KG1 (cell line): Measurements from ENCODE around the gene MTOR.
"Not testable (repeated sequence)": the region's sequence is repeated elsewhere in the genome, so short reads cannot be mapped to it uniquely, and the experiment has no call there.

Experiments used
- DNase-seq: peaks from one replicate; lab custom pipeline; 2025; lab: John Stamatoyannopoulos, UW

The MTOR gene

GRCh38 chr1:11107599-11107998 is 154.8 kb downstream of the MTOR start:
- no peak for DNase-seq

DNA sequence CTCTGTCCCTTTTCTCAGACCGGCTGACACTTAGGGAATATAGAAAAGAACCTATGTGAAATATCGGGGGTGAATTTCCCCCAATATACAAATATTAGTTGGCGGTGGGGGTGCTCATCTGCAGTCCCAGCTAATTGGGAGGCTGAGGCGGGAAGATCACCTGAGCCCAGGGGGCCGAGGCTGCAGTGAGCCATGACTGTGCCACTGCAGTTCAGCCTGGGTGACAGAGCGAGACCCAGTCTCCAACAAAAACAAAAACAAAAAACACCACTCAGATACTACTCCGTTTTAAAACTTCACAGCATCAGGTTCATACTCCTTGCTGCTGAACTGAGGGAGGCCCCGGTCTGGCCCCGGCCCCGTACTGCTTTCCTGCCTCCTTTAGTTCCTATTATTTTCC is 156.8 kb downstream of the MTOR start:
- DNase-seq: no peak

DNA sequence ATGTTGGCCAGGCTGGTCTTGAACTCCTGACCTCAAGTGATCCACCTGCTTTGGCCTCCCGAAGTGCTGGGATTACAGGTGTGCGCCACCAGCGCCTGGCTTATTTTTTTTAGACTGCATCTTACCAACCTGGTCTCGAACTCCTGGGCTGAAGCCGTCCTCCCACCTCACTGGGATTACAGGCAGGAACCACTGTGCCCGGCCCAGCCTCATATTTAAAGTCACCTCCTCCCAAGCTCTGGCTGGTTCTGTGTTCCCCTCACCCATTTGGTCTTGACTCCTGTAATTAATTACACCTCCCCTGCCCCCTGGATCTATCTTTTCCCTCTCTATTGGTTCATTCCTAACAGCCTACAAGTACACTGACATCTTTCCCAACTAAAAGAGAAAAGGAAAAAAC is 161.0 kb downstream of the MTOR start:
- no peak for DNase-seq

- DNase-seq: not testable (repeated sequence)
These were observed 161.5 kb downstream of the MTOR start for GRCh38 chr1:11100806-11101205.

DNA sequence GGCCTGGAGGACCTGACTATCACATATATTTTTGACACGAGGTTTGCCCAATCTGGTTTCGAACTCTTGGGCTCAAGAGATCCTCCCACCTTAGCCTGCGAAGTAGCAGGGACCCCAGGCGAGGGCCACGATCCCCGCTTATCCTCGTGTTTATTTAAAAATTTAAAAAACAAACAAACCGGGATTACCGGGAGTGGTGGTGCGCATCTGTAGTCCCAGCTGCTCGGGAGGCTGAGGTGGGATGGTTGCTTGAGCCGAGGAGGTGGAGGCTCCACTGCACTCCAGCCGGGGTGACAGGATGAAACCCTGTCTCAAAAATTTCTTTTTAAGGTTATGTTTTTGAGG is 162.2 kb downstream of the MTOR start:
- no peak for DNase-seq

DNA sequence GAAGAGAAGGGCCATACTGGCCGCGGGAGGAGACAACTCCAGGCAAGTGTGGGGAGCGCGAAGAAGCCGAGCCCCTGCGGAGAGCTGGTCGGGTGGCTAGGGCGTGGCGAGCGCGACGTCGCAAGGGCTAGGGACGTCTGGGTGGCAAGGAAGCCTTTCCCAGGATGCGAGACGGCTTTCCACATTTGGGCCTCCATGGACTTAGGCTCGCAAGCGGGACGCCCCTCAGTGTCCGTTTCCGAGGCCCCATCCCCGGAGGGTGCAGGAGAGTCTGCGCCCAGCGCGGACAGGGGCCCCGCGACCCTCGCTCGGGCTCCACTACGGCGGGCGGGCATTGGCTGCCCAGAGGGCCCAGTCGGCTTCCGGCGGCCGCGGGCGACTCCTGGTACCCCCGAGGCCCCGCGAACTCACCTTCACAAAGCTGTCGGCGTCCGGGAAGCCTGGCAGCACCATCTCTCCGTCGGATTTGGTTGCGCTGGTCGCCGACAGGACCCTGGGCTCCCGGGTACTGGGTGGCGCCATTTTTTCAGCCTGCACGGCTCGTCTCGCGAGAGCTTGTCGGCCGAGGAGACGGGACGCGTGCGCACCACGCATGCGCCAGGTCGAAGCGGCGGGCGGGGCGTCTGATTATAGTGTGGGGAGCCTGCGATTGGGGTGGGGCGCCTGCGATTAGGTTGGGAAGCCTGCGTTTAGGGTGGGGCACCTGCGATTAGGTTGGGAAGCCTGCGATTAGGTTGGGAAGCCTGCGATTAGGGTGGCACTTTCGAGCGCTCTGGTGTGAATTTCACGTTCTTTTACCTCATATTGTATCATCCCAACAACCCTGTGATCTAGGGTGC is 162.8 kb downstream of the MTOR start, which contains the start of gene EXOSC10:
TSS of gene EXOSC10 (minus strand) at position 560 of the 839 bp plus-strand sequence. CDS start at position 522, 38 bp downstream.
- peak; percentile 70 for DNase-seq

DNA sequence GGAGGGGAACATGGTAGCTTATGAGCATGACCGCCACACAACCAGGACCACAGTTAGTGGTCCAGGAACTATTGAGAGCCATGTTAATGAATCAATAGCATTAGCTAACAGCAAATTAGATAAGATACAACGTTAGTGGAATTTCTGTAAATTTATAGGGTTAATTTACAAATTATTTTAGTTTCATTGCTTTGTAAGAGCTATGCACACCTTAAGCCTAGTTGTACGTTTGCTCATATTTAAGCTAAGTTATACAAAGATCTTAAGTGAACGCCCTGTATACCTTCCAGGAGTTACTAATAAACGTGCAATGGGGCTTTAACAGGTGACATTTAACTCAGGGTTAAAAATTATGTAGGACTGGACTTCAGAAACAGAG is 163.4 kb downstream of the MTOR start:
- DNase-seq: no peak

- not testable (repeated sequence) for DNase-seq
These were observed 178.6 kb downstream of the MTOR start for GRCh38 chr1:11083784-11084183.

DNA sequence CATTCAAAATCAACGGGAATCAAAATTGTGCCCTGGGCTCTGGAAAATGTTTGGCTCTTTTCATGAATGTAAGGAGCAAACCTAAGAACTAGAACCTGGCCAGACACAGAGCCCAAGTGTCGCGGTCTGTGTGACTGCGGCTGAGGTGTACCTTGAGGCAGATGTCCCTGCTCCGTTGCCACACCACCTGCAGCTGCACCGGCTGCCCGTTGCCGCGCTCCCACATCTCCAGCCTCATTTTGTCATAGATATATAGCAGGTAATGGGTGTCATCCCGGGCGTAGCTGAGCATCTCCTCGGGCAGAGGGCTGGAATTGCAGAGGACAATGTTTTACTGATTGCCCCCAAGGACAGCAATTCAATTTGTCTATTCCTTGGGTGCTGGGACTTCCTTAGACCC is 181.4 kb downstream of the MTOR start:
- no peak for DNase-seq

GRCh38 chr1:11078631-11079030 is 183.7 kb downstream of the MTOR start:
- DNase-seq: no peak

DNA sequence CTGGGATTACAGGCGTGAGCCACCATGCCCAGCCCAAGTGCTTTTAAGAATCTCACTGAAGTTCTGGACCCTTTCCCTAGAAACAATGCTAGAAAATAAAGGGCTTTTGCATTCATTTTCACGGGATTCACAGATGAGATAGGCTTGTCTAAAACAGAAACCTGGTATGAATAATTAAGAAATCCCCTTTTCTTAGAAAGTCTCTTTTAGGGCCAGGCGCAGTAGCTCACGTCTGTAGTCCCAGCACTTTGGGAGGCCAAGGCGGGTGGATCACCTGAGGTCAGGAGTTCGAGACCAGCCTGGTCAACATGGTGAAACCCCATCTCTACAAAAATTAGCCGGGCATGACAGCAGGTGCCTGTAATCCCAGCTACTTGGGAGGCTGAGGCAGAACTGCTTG is 189.0 kb downstream of the MTOR start:
- not testable (repeated sequence) for DNase-seq

GRCh38 chr1:11072216-11072917 is 190.0 kb downstream of the MTOR start:
- DNase-seq: no peak

DNA sequence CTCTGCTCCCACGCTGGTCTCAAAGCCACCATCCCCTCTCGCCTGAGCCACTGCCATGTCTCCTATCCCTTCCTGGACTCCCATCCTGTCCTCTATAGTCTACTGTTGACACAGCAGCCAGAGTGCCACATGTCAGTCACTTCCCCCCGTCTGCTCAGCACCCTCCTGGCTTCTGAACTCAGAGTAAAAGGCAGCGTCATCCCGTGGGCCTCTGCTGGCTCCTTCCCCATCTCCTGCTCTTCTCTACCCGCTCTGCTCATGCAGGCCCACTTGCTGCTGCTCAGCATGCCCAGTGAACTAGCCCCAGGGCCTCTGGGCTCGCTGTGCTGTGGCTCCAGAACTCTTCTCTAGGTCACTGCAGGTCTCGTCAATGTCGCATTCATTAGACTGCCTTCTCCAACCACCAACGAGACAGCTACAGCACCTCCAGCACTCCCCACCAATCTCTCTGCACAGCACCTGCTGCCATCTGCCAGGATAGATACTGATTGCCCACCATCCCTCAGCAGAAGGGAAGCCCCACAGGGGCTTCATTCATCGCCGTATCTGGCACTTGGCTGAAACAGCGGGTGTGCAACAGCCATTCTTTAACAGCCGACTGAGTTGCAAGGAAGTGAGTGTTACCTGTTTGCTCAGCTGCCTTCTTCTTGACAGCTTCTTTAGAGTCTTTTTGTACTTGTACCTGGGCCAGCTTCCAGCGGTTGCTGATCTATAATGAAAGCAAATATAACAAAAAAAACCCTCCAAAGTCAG is 190.7 kb downstream of the MTOR start:
- DNase-seq: no peak

GRCh38 chr1:11070876-11071275 is 191.5 kb downstream of the MTOR start:
- DNase-seq: no peak

DNA sequence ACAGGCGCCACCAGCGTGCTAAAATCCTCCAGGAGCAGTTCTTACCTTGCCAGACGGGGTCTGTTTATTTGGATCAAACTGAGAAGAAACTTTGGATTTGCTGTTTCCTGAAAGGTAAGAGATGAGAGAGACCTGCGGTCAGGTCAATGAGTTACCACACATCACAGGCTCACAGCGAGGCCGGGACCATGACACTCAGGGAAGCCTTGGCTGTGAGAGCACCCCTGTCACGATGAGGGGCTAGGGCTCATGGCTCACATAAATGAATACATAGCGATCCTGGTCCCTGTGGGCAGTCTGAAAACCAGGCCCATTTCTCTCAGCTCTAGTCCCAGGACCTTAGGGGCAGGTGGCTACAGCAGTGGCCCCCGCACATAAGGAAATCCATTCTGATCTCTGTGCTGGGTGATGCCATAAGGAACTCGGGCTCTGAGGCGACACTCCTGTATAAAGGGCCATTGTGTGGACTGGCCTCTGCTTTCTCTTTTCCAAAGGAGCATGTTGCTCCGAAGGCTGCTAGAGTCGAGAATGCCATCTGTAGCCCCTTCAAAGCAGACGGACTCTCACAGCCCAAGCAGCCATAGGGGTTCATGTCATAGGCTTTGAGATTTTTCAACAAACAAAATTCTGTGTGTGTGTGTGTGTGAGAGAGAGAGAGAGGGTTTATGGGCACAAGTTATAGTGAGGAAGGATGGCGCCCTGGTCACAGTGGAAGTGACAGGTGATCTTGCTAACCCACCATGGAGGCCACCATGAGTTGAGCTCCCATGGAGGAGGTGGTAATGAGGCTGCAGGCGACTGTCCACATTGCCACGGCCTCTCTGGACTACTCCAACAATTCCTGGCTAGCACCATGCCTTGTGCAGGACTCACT is 193.5 kb downstream of the MTOR start:
- DNase-seq: no peak

- no peak for DNase-seq
These were observed 194.4 kb downstream of the MTOR start for GRCh38 chr1:11067716-11068599.

DNA sequence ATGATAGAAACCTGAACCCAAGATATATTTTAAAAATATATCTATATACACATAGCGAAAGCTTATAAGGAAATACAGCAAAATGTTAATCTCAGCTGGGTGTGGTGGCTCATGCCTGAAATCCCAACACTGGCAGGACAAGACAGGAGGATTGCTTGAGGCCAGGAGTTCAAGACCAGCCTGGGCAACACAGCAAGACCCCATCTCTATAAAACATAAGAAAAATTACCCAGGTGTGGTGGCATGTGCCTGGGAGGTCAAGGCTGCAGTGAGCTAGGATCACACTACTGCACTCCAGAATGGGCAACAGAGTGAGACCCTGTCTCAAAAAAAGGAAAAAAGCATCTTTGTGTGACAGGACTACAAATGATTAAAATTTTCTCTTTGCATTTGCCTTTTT is 196.6 kb downstream of the MTOR start:
- no peak for DNase-seq

- DNase-seq: no peak
These were observed 197.4 kb downstream of the MTOR start for GRCh38 chr1:11064942-11065341.

DNA sequence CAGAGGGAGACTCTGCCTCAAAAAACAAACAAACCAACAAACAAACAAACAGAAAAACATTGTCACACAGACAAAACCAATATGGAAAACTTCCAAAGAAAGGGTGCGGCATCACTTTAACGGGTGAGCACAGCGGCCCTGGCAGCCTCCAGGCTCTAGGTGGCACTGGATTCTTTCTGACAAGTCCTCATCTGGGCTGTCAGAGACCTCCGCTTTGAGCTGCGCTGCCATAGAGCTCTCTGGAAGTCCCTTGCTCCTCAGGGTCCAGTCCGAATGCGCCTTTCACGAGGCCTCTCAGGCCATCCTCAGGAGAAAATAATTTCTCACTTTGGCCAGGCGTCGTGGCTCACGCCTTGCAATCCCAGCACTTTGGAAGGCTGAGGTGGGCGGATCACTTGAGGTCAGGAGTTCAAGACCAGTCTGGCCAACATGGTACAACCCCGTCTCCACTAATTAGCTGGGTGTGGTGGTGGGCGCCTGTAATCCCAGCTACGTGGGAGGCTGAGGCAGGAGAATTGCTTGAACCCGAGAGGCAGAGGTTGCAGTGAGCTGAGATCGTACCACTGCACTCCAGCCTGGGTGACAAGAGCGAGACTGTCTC is 198.3 kb downstream of the MTOR start:
- not testable (repeated sequence) for DNase-seq

DNA sequence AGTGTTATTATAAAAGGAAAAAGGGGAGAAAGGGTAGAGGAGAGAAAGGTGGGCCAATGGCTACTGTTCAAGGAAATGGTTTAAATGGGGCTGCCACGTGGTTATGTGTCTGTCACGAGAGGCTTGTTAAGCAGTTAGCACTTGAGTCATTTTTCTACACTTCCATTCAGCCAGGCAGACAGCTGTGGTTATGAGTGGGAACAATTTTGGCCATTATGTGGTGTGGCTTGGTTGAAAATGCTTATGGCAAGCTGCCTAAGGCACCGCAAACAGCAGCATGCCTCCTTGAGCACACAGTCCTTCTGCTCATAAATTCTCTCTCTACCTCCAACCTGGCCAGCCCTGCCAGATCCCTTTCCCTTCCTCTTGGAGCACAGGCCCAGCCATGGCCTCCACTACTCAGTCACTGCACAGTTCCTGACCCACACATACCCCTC is 199.4 kb downstream of the MTOR start:
- no peak for DNase-seq
